ENCODE measurements around the gene CHN2. TPM values are rescaled to one million over a fixed set of nuclear protein-coding genes. Genes with fewer than 3 reads are reported as not detected.

CHN2 gene
- total RNA-seq, 1 experiment from 2014 or later: 7.7 TPM

DNA sequence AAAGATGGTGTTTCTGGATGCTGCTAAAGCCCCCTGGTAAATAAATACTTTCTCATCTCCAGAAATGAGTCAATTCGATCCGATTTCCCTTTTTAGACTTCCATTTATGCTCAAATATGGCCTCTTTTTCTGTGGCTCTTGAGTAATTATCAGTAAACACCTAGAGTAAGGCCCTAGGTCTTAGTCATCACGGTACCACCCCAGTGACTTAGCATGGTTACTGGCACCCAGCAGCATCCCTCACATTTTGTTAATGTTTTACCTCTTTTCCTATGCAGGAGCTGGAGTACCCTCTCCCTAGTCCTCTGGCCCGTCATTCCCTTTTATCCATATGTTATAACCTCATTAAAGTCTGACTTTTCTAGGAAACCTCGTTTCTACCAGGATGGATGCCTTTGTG is 19.5 kb downstream of the CHN2 start:
- POLR2A ChIA-PET (ENCODE audit: unreplicated experiment): no interaction called here
- Histone ChIP-seq H3K79me2 (ENCODE audit: low read length) (no peaks in the 10 kb centered on the region), H3K9me2 (replicated peaks; ENCODE audit: low read length) (no peaks in the 10 kb centered on the region), H3K36me3 (ENCODE audit: low read depth, low read length) (no peaks in the 10 kb centered on the region), H3K27ac (ENCODE audit: low read length) (no peak overlapping the region), H3K9ac (ENCODE audit: low read length) (no peak overlapping the region), H4K20me1 (ENCODE audit: low read length) (no peaks in the 10 kb centered on the region), H3K9me3 (ENCODE audit: low read length) (no peaks in the 10 kb centered on the region), H3F3A (ENCODE audit: low read length, unreplicated experiment) (no peaks in the 10 kb centered on the region), H2AFZ (ENCODE audit: low read length) (no peak overlapping the region), H3K4me3 (ENCODE audit: low read length) (no peak overlapping the region), H3K27me3 (ENCODE audit: low read length) (no peaks in the 10 kb centered on the region), H3K4me1 (ENCODE audit: insufficient read depth, low read length) (no peaks in the 10 kb centered on the region), H3K4me2 (ENCODE audit: low read length) (no peak overlapping the region)
- intact Hi-C loops (cut with micrococcal nuclease): no loop called here
- ATAC-seq (no peak), DNase-seq (no peak)
- CTCF ChIA-PET: no interaction called here
- TF ChIP-seq CTCF (conservative IDR thresholded peaks at IDR 0.05; ENCODE audit: low read depth, low read length): no peak
- no peak for TF ChIP-seq EZH2 (IDR thresholded peaks at IDR 0.05; ENCODE audit: low read length, unreplicated experiment)
- no TSS peak for BruUV-seq (replicated peaks)

- TF ChIP-seq EZH2 (IDR thresholded peaks at IDR 0.05; ENCODE audit: low read length, unreplicated experiment) (no peak), CTCF (conservative IDR thresholded peaks at IDR 0.05; ENCODE audit: low read depth, low read length) (no peak), EZH2phosphoT487 (IDR thresholded peaks at IDR 0.05; ENCODE audit: borderline replicate concordance, low read length) (no peak)
- Histone ChIP-seq H4K20me1 (ENCODE audit: low read length) (no peaks in the 10 kb centered on the region), H2AFZ (ENCODE audit: low read length) (no peak overlapping the region), H3K27me3 (ENCODE audit: low read length) (no peaks in the 10 kb centered on the region), H3K4me3 (ENCODE audit: low read length) (no peak overlapping the region), H3K9me2 (replicated peaks; ENCODE audit: low read length) (no peaks in the 10 kb centered on the region), H3K4me1 (ENCODE audit: insufficient read depth, low read length) (no peaks in the 10 kb centered on the region), H3K79me2 (ENCODE audit: low read length) (no peaks in the 10 kb centered on the region), H3K9ac (ENCODE audit: low read length) (no peak overlapping the region), H3K36me3 (ENCODE audit: low read depth, low read length) (no peaks in the 10 kb centered on the region), H3K4me2 (ENCODE audit: low read length) (no peak overlapping the region), H3F3A (ENCODE audit: low read length, unreplicated experiment) (no peaks in the 10 kb centered on the region), H3K9me3 (ENCODE audit: low read length) (no peaks in the 10 kb centered on the region), H3K27ac (ENCODE audit: low read length) (no peak overlapping the region)
- ATAC-seq (no peak), DNase-seq (no peak)
- intact Hi-C loops (cut with micrococcal nuclease): no loop called here
- ChIA-PET CTCF (no interaction called here), POLR2A (ENCODE audit: unreplicated experiment) (no interaction called here)
- no TSS peak for BruUV-seq (replicated peaks)
Measured at GRCh38 chr7:29214816-29215215, 20.2 kb downstream of the CHN2 start.

- H4K20me1 ChIP-seq (ENCODE audit: low read length): no peaks in the 10 kb centered on the region
- no peaks in the 10 kb centered on the region for H3K79me2 ChIP-seq (ENCODE audit: low read length)
- no peak overlapping the region for H3K27ac ChIP-seq (ENCODE audit: low read length)
- no peak overlapping the region for H3K4me2 ChIP-seq (ENCODE audit: low read length)
- DNase-seq: no peak
- H3K27me3 ChIP-seq (ENCODE audit: low read length): no peaks in the 10 kb centered on the region
- ChIA-PET POLR2A (ENCODE audit: unreplicated experiment) (no interaction called here), CTCF (no interaction called here)
- no peaks in the 10 kb centered on the region for H3K4me1 ChIP-seq (ENCODE audit: insufficient read depth, low read length)
- no peak overlapping the region for H3K4me3 ChIP-seq (ENCODE audit: low read length)
- H3K9ac ChIP-seq (ENCODE audit: low read length): no peak overlapping the region
- no peaks in the 10 kb centered on the region for H3K36me3 ChIP-seq (ENCODE audit: low read depth, low read length)
- no peaks in the 10 kb centered on the region for H3K9me3 ChIP-seq (ENCODE audit: low read length)
- ATAC-seq: no peak
- no peak overlapping the region for H2AFZ ChIP-seq (ENCODE audit: low read length)
- intact Hi-C loops (cut with micrococcal nuclease): no loop called here
- no peaks in the 10 kb centered on the region for H3F3A ChIP-seq (ENCODE audit: low read length, unreplicated experiment)
- TF ChIP-seq EZH2phosphoT487 (IDR thresholded peaks at IDR 0.05; ENCODE audit: borderline replicate concordance, low read length): no peak
- TF ChIP-seq CTCF (conservative IDR thresholded peaks at IDR 0.05; ENCODE audit: low read depth, low read length): no peak
- no peak for TF ChIP-seq EZH2 (IDR thresholded peaks at IDR 0.05; ENCODE audit: low read length, unreplicated experiment)
- no peaks in the 10 kb centered on the region for H3K9me2 ChIP-seq (replicated peaks; ENCODE audit: low read length)
- no TSS peak for BruUV-seq (replicated peaks)
Measured at GRCh38 chr7:29216128-29216527, 21.6 kb downstream of the CHN2 start.
